Fibroblast of skin of right biceps (primary cell): ENCODE data around the gene ARRDC5.
"Not testable (repeated sequence)": the region's sequence is repeated elsewhere in the genome, so short reads cannot be mapped to it uniquely, and the experiment has no call there.

Experiments
- DNase-seq: peaks from one replicate; pipeline ENCODE4 v3.0.0-alpha.2; 2013

ARRDC5 gene

GRCh38 chr19:4867534-4868285, 35.0 kb downstream of the ARRDC5 start, which contains the start of gene PLIN3:
TSS of gene PLIN3 (minus strand) at chr19:4867667. CDS start at chr19:4861394, 6,273 bp downstream.
- peak; percentile 96 for DNase-seq

DNA sequence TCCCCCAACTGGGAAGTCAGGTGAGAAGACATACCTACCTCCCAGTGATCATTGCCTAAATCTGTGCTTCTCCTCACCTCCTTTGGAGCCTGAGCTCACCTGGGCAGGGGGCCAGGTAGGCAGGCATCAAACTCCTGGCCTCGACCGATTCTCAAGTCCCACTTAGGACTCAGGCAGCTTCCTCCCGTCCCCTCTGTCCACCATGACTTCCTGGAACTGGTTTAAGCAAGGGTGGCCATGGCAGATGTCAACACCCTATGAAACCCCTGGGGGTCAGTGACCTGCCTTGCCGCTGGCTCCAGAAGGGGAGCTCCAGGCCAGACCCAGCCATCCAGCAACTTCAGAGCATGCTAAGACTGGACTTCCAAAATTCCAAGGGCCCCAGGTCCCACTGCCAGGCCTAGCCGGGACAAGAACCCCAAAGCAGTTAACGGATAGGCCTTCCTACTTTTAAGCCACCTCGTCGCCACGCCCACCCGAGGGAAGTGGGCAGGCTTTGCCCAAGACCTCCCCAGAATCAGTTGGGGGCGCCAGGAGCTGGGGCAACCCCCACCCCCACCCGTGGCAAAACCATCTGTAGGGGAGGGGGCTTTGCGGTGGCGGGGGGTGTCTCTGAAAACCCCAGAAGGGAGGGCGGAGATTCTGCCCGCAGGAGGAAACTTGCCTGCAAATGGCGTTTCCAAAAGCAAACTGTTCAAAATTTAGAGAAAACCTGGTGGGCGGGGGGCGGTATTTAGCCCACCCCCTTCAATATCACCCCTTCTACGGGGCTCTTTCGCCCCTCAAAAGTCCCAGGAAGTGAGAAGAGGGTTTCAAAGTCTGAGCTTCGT, 35.9 kb downstream of the ARRDC5 start:
- peak; percentile 52 for DNase-seq

GRCh38 chr19:4861147-4861546, 41.5 kb downstream of the ARRDC5 start:
- DNase-seq, result no peak

GRCh38 chr19:4859697-4860096, 43.0 kb downstream of the ARRDC5 start:
- DNase-seq, result no peak

DNA sequence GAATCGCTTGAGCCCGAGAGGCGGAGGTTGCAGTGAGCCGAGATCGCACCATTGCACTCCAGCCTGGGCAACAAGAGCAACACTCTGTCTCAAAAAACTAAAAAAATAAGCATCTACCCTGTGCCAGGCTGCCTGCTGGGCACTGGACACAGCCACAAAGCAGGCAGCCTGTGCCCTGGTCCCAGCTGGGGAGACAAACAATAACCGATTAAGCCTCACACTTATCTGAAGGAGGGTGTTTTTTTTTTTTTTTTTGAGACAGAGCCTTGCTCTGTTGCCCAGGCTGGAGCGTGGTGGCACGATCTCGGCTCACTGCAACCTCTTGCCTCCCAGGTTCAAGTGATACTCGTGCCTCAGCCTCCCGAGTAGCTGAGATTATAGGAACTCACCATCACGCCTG, 46.2 kb downstream of the ARRDC5 start:
- not testable (repeated sequence) for DNase-seq

GRCh38 chr19:4853506-4853905, 49.2 kb downstream of the ARRDC5 start:
- DNase-seq, result not testable (repeated sequence)

- no peak for DNase-seq
Measured at GRCh38 chr19:4852484-4852883, 50.2 kb downstream of the ARRDC5 start.

DNA sequence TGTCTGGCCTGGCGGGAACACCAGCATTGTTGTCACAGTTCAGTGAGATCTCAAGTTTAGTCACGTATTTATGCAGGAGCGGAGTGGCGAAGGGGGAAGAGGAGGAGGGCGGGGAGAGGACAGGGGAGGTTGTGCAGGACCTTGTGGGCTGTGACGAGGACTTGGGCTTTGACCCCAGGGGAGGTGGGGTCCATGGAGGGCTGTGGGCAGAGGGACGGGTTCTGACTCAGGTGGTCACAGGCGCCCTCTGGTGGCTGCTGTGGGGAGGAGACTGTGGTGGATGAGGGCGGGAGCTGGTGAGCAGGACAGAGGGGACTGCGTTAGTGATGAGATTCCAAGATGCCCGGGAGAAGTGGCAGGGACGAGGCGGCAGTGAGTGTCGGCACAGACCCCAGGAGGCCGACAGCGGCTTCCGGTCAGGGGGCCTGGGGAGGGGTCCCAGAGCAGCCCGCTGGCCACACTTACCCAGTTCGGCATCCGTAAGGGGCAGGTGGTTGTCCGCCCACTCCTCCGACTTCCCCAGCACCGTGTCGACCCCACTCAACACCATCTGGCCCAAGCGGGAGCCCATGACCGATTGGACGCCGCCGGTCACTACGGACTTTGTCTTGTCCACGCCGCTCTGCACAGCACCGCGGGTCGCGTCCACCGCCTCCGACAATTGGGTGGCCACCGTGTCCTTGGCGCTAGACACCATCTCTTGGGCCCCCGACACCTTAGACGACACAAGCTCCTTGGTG, 51.0 kb downstream of the ARRDC5 start:
- DNase-seq, result peak; percentile 55

- no peak for DNase-seq
Measured at GRCh38 chr19:4849019-4849418, 53.7 kb downstream of the ARRDC5 start.

GRCh38 chr19:4847190-4847973, 55.3 kb downstream of the ARRDC5 start:
- DNase-seq, result no peak

DNA sequence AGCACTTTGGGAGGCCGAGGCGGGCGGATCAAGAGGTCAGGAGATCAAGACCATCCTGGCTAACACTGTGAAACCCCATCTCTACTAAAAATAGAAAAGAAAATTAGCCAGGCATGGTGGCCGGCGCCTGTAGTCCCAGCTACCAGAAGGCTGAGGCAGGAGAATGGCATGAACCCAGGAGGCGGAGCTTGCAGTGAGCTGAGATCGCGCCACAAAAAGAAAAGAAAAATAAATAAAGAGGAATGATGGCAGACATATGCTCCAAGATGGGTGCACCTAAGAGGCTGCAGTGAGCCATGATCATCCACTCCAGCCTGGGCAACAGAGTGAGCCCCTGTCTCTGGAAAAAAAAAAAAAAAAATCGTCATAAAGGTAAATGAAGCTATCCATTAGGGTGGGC, 56.7 kb downstream of the ARRDC5 start:
- DNase-seq, result peak; percentile 52

- peak; percentile 63 for DNase-seq
Measured at GRCh38 chr19:4844348-4845179, 58.1 kb downstream of the ARRDC5 start.

DNA sequence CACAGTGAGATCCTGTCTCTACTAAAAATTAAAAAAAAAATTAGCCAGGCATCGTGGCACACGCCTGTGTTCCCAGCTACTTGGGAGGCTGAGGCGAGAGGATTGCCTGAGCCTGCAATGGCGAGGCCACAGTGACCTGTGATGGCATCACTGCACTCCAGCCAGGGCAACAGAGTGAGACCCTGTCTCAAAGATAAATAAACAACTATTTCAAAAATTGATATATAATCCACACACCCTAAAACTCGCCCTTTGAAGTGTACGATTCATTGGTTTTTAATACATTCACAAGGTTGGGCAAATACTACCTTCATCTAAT, 59.1 kb downstream of the ARRDC5 start:
- DNase-seq, result no peak
